ENCODE data around the gene PSMB11. TPM values are rescaled to one million over a fixed set of nuclear protein-coding genes. Genes with fewer than 3 reads are reported as not detected.

Gene PSMB11
- total RNA-seq, 1 donor, result not detected

DNA sequence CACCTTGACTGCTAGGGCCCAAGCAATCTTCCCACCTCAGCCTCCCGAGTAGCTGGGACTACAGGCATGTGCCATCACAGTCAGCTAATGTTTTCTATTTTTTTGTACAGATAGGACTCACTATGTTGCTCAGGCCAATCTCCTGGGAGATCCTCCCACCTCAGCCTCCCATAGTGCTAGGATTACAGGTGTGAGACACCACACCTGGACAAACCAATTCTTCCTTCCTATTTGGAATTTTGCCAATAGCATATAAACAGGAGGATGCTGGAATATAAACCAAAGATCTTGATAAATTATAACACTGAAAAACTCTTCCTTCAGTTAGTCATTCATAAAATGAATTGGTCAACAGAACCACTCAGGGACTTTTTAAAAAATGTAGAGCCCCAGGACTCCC is 44.6 kb downstream of the PSMB11 start:
- H3K27ac ChIP-seq (ENCODE audit: low read depth, low read length), result peak overlapping the region; percentile 12
- H2AFZ ChIP-seq (ENCODE audit: low read length), result no peak overlapping the region
- peaks cover 74% of the 10 kb centered on the region for H3K79me2 ChIP-seq (ENCODE audit: insufficient read depth, low read length)
- H3K27me3 ChIP-seq (ENCODE audit: insufficient read depth, low read length), result no peaks in the 10 kb centered on the region
- TF ChIP-seq, protein P1, sequence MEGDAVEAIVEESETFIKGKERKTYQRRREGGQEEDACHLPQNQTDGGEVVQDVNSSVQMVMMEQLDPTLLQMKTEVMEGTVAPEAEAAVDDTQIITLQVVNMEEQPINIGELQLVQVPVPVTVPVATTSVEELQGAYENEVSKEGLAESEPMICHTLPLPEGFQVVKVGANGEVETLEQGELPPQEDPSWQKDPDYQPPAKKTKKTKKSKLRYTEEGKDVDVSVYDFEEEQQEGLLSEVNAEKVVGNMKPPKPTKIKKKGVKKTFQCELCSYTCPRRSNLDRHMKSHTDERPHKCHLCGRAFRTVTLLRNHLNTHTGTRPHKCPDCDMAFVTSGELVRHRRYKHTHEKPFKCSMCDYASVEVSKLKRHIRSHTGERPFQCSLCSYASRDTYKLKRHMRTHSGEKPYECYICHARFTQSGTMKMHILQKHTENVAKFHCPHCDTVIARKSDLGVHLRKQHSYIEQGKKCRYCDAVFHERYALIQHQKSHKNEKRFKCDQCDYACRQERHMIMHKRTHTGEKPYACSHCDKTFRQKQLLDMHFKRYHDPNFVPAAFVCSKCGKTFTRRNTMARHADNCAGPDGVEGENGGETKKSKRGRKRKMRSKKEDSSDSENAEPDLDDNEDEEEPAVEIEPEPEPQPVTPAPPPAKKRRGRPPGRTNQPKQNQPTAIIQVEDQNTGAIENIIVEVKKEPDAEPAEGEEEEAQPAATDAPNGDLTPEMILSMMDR (IDR thresholded peaks at IDR 0.05; ENCODE audit: extremely low read depth, low read depth, low read length), result no peak
- H3K4me3 ChIP-seq (ENCODE audit: insufficient read depth, low read length), result no peak overlapping the region
- DNase-seq (ENCODE audit: insufficient read length, low spot score, missing footprints), result no peak
- peaks cover 14% of the 10 kb centered on the region for H3K4me1 ChIP-seq (ENCODE audit: insufficient read depth, low read length)
- H4K20me1 ChIP-seq (ENCODE audit: insufficient read depth, low read length), result peaks cover 6% of the 10 kb centered on the region
- no peaks in the 10 kb centered on the region for H3K9me3 ChIP-seq (ENCODE audit: low read depth, low read length)
- H3K4me2 ChIP-seq (ENCODE audit: insufficient read depth, low read length), result no peak overlapping the region
- H3K36me3 ChIP-seq (ENCODE audit: insufficient read depth, low read length), result peaks cover 72% of the 10 kb centered on the region

DNA sequence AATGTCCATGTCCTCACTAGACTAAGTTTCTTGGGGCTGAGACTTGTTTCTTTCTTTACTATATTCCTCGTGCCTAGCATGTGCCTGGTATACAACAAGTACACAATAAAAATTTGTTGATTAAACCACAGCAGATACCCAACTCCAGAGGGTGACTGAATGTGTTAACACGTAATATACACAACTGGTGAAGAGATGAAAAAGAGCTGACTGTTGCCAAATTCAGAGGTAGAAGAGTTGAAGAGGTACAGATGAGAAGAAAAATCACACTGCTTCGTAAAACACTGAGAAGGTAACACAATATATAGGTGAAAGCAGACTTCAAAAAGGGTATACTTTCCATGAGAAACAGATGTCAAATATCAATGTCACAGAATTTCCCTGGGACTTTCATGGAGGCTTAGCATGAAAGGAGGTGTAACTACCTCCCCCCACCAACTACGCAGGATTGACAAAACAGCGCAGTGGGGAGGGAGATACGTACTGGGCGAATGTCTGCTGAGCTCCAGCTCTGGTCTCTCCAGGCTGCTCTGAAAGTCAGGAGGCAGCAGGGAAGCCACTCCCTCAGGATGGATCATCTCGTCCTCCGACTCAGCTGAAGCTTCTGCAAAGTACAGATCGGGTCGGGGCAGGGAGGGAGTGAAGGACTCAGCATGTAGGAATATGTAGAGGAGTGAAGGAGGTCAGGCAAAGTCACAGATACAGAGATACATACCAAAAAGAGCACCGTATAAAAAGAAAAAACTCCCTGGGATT is 47.7 kb downstream of the PSMB11 start:
- H4K20me1 ChIP-seq (ENCODE audit: insufficient read depth, low read length), result peaks cover 22% of the 10 kb centered on the region
- H3K4me1 ChIP-seq (ENCODE audit: insufficient read depth, low read length), result peaks cover 27% of the 10 kb centered on the region
- no peak for DNase-seq (ENCODE audit: insufficient read length, low spot score, missing footprints)
- no peaks in the 10 kb centered on the region for H3K27me3 ChIP-seq (ENCODE audit: insufficient read depth, low read length)
- H3K4me3 ChIP-seq (ENCODE audit: insufficient read depth, low read length), result no peak overlapping the region
- H3K36me3 ChIP-seq (ENCODE audit: insufficient read depth, low read length), result peaks cover 66% of the 10 kb centered on the region
- no peaks in the 10 kb centered on the region for H3K9me3 ChIP-seq (ENCODE audit: low read depth, low read length)
- H3K79me2 ChIP-seq (ENCODE audit: insufficient read depth, low read length), result peaks cover 82% of the 10 kb centered on the region
- no peak overlapping the region for H3K27ac ChIP-seq (ENCODE audit: low read depth, low read length)
- no peak overlapping the region for H3K4me2 ChIP-seq (ENCODE audit: insufficient read depth, low read length)
- TF ChIP-seq, protein P1 (IDR thresholded peaks at IDR 0.05; ENCODE audit: extremely low read depth, low read depth, low read length), result no peak
- H2AFZ ChIP-seq (ENCODE audit: low read length), result no peak overlapping the region

DNA sequence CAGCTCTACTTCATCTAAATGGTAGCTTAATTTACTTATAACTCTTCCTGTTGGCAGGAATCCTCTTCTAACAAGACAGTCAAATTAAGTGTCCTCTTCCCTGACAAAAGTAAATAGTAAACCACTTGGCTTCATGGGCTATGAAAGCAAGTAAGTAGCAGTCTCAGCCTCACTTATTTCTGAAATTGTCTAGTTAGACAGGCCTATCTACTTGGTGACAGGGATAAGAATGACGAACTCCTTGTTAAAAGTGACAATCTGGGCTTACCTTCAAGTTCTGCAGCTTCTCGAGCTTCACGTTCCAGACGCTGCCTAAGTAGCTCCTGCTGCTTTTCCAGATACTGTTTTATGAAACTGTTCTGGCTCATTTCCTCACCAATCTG is 48.2 kb downstream of the PSMB11 start:
- TF ChIP-seq, protein P1 (IDR thresholded peaks at IDR 0.05; ENCODE audit: extremely low read depth, low read depth, low read length), result no peak
- H3K27me3 ChIP-seq (ENCODE audit: insufficient read depth, low read length), result no peaks in the 10 kb centered on the region
- no peaks in the 10 kb centered on the region for H3K9me3 ChIP-seq (ENCODE audit: low read depth, low read length)
- H3K27ac ChIP-seq (ENCODE audit: low read depth, low read length), result no peak overlapping the region
- peaks cover 82% of the 10 kb centered on the region for H3K79me2 ChIP-seq (ENCODE audit: insufficient read depth, low read length)
- DNase-seq (ENCODE audit: insufficient read length, low spot score, missing footprints), result no peak
- H4K20me1 ChIP-seq (ENCODE audit: insufficient read depth, low read length), result peaks cover 22% of the 10 kb centered on the region
- peaks cover 25% of the 10 kb centered on the region for H3K4me1 ChIP-seq (ENCODE audit: insufficient read depth, low read length)
- H2AFZ ChIP-seq (ENCODE audit: low read length), result no peak overlapping the region
- H3K36me3 ChIP-seq (ENCODE audit: insufficient read depth, low read length), result peaks cover 63% of the 10 kb centered on the region
- H3K4me2 ChIP-seq (ENCODE audit: insufficient read depth, low read length), result no peak overlapping the region
- H3K4me3 ChIP-seq (ENCODE audit: insufficient read depth, low read length), result no peak overlapping the region

DNA sequence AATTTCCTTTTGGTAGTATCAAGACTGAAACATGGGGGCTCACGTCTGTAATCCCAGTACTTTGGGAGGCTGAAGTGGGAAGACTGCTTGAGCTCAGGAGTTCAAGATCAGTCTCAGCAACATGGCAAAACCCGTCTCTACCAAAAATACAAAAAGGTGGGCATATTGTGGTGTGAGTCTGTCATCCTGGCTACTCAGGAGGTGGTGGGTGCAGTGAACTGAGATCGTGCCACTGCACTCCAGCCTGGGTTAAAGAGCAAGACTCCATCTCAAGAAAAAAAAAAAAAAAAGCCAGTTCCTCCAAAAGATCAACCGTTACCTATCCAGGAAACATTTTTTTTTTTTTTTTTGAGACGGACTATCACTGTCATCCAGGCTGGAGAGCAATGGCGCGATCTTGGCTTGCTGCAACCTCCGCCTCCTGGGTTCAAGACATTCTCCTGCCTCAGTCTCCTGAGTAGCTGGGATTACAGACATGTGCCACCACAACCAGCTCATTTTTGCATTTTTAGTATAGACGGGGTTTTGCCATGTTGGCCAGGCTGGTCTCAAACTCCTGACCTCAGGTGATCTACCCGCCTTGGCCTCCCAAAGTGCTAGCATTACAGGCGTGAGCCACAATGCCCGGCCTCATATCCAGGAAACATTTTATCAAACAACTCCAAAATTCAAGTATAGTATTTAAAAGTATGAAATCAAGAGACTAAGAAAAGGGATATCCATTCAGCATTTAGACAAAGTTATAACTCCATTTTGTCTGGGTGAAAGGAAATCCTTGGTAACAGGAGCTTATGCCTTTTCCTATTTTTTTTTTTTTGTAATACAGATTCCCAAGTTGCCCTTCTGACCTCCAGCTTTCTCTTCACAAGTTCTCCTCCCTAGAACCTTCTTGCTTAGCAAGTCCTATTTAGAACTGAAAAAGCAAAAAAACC is 49.5 kb downstream of the PSMB11 start:
- Histone ChIP-seq H3K9me3 (ENCODE audit: low read depth, low read length) (no peaks in the 10 kb centered on the region), H3K36me3 (ENCODE audit: insufficient read depth, low read length) (peaks cover 56% of the 10 kb centered on the region), H3K79me2 (ENCODE audit: insufficient read depth, low read length) (peaks cover 79% of the 10 kb centered on the region)

More for the DNA sequence above, 49.5 kb downstream of the PSMB11 start:
- Histone ChIP-seq H4K20me1 (ENCODE audit: insufficient read depth, low read length) (peaks cover 20% of the 10 kb centered on the region), H3K4me1 (ENCODE audit: insufficient read depth, low read length) (peaks cover 16% of the 10 kb centered on the region), H2AFZ (ENCODE audit: low read length) (no peak overlapping the region), H3K27me3 (ENCODE audit: insufficient read depth, low read length) (no peaks in the 10 kb centered on the region), H3K4me2 (ENCODE audit: insufficient read depth, low read length) (no peak overlapping the region), H3K27ac (ENCODE audit: low read depth, low read length) (no peak overlapping the region), H3K4me3 (ENCODE audit: insufficient read depth, low read length) (no peak overlapping the region)
- no peak for DNase-seq (ENCODE audit: insufficient read length, low spot score, missing footprints)
- TF ChIP-seq, protein P1 (IDR thresholded peaks at IDR 0.05; ENCODE audit: extremely low read depth, low read depth, low read length), result no peak
